OCI-LY1 (cell line): Measurements from ENCODE around the gene MFNG.

Source experiments
- H2AFZ ChIP-seq: fragments of 200-600 bp; sonication (generic), shearing (Covaris generic); 2 replicates; pipeline ENCODE4 v1.6.0; 2014; ENCODE audit warnings: antibody characterized with exemption, mild to moderate bottlenecking, low read length
- H3F3A ChIP-seq: fragments of 200-600 bp; sonication (generic), shearing (Covaris generic); 2 replicates; pipeline ENCODE4 v1.6.0; 2014; ENCODE audit warnings: mild to moderate bottlenecking, antibody characterized with exemption, low read length, moderate library complexity; ENCODE audit not compliant: insufficient read depth
- H3K27ac ChIP-seq: fragments of 200-600 bp; sonication (generic); 2 replicates; pipeline ENCODE4 v1.5.1; 2014; ENCODE audit warnings: low read length, mixed run types, mild to moderate bottlenecking, low read depth; ENCODE audit not compliant: poor library complexity, severe bottlenecking
- H3K27me3 ChIP-seq: fragments of 200-600 bp; sonication (generic); 2 replicates; pipeline ENCODE4 v1.6.0; 2014; ENCODE audit warnings: antibody characterized with exemption, mild to moderate bottlenecking, low read length, moderate library complexity; ENCODE audit not compliant: insufficient read depth
- H3K36me3 ChIP-seq: fragments of 200-600 bp; sonication (generic); 2 replicates; pipeline ENCODE4 v1.6.1; 2014; ENCODE audit warnings: mild to moderate bottlenecking, antibody characterized with exemption, low read length, moderate library complexity, mixed read lengths; ENCODE audit not compliant: insufficient read depth
- H3K4me1 ChIP-seq: fragments of 200-600 bp; sonication (generic); 2 replicates; pipeline ENCODE4 v1.5.1; 2014; ENCODE audit warnings: mild to moderate bottlenecking, low read length, moderate library complexity; ENCODE audit not compliant: insufficient read depth, severe bottlenecking
- H3K4me2 ChIP-seq: fragments of 200-600 bp; sonication (generic), shearing (Covaris generic); 2 replicates; pipeline ENCODE4 v1.6.1; 2014; ENCODE audit warnings: low read length
- H3K4me3 ChIP-seq: fragments of 200-600 bp; sonication (generic); 2 replicates; pipeline ENCODE4 v1.5.1; 2014; ENCODE audit warnings: low read length, low read depth, mild to moderate bottlenecking, mixed read lengths; ENCODE audit not compliant: poor library complexity, severe bottlenecking
- H3K79me2 ChIP-seq: fragments of 200-600 bp; shearing (Covaris generic); 2 replicates; pipeline ENCODE4 v1.6.1; 2016; ENCODE audit warnings: mixed run types, low read length, mixed read lengths; ENCODE audit not compliant: insufficient read depth
- H3K9ac ChIP-seq: fragments of 200-600 bp; sonication (generic), shearing (Covaris generic); 2 replicates; pipeline ENCODE4 v1.6.1; 2014; ENCODE audit warnings: mild to moderate bottlenecking, low read length, mixed read lengths
- H3K9me2 ChIP-seq: fragments of 200-600 bp; sonication (generic), shearing (Covaris generic); 2 replicates; pipeline ENCODE4 v1.6.1; 2014; ENCODE audit warnings: low read depth, mild to moderate bottlenecking, low read length, mixed read lengths
- H3K9me3 ChIP-seq: fragments of 200-600 bp; shearing (Covaris generic); 2 replicates; pipeline ENCODE4 v1.6.1; 2014; ENCODE audit warnings: low read length, mixed read lengths
- H4K20me1 ChIP-seq: fragments of 200-600 bp; sonication (generic), shearing (Covaris generic); 2 replicates; pipeline ENCODE4 v1.6.0; 2016; ENCODE audit warnings: mild to moderate bottlenecking, low read length; ENCODE audit not compliant: insufficient read depth
- CTCF ChIP-seq: fragments of 200-600 bp; sonication (generic), shearing (Covaris generic); IDR thresholded peaks from 2 replicates; pipeline ENCODE4 v1.5.1; 2017; ENCODE audit warnings: mild to moderate bottlenecking, antibody characterized with exemption, low read length, moderate library complexity, mixed read lengths
- EZH2 ChIP-seq: fragments of 200-600 bp; sonication (generic), shearing (Covaris generic); IDR thresholded peaks from 2 replicates; pipeline ENCODE4 v1.8.0; 2017; ENCODE audit warnings: borderline replicate concordance, mixed run types, mild to moderate bottlenecking, antibody characterized with exemption, low read length, moderate library complexity, mixed read lengths

The MFNG gene

GRCh38 chr22:37508431-37508992, 22.3 kb upstream of the MFNG start:
- H3K27me3 ChIP-seq, result peaks cover 12% of the 10 kb centered on the region; the same call in 1 of the 2 replicates
- no peaks in the 10 kb centered on the region for H3K9me2 ChIP-seq
- H3K79me2 ChIP-seq, result no peaks in the 10 kb centered on the region
- no peak overlapping the region for H3K4me2 ChIP-seq
- TF ChIP-seq CTCF (no peak), EZH2 (no peak)
- H2AFZ ChIP-seq, result no peak overlapping the region
- H4K20me1 ChIP-seq, result no peaks in the 10 kb centered on the region
- no peak overlapping the region for H3K4me3 ChIP-seq
- H3K9me3 ChIP-seq, result no peaks in the 10 kb centered on the region
- no peaks in the 10 kb centered on the region for H3F3A ChIP-seq
- no peak overlapping the region for H3K27ac ChIP-seq
- no peaks in the 10 kb centered on the region for H3K36me3 ChIP-seq
- H3K4me1 ChIP-seq, result no peaks in the 10 kb centered on the region
- no peak overlapping the region for H3K9ac ChIP-seq

- H4K20me1 ChIP-seq, result no peaks in the 10 kb centered on the region
- no peaks in the 10 kb centered on the region for H3F3A ChIP-seq
- H2AFZ ChIP-seq, result no peak overlapping the region
- no peak overlapping the region for H3K9ac ChIP-seq
- no peaks in the 10 kb centered on the region for H3K9me3 ChIP-seq
- H3K27ac ChIP-seq, result no peak overlapping the region
- H3K27me3 ChIP-seq, result peaks cover 12% of the 10 kb centered on the region; the same call in 1 of the 2 replicates
- H3K9me2 ChIP-seq, result no peaks in the 10 kb centered on the region
- H3K4me3 ChIP-seq, result no peak overlapping the region
- no peaks in the 10 kb centered on the region for H3K79me2 ChIP-seq
- H3K36me3 ChIP-seq, result no peaks in the 10 kb centered on the region
- no peak overlapping the region for H3K4me2 ChIP-seq
- TF ChIP-seq CTCF (no peak), EZH2 (no peak)
- no peaks in the 10 kb centered on the region for H3K4me1 ChIP-seq
These were observed 21.5 kb upstream of the MFNG start for GRCh38 chr22:37507731-37508130.

GRCh38 chr22:37505989-37506388, 19.8 kb upstream of the MFNG start:
- no peak overlapping the region for H3K27ac ChIP-seq
- H4K20me1 ChIP-seq, result no peaks in the 10 kb centered on the region
- no peak overlapping the region for H3K4me2 ChIP-seq
- H3F3A ChIP-seq, result no peaks in the 10 kb centered on the region
- no peaks in the 10 kb centered on the region for H3K4me1 ChIP-seq
- no peak overlapping the region for H3K4me3 ChIP-seq
- H3K9ac ChIP-seq, result no peak overlapping the region
- no peak overlapping the region for H2AFZ ChIP-seq
- H3K9me2 ChIP-seq, result no peaks in the 10 kb centered on the region
- H3K9me3 ChIP-seq, result no peaks in the 10 kb centered on the region
- TF ChIP-seq EZH2 (no peak), CTCF (no peak)
- no peaks in the 10 kb centered on the region for H3K36me3 ChIP-seq
- H3K79me2 ChIP-seq, result no peaks in the 10 kb centered on the region
- peaks cover 11% of the 10 kb centered on the region for H3K27me3 ChIP-seq
